Measurements from ENCODE around the gene CLCA1. TPM values are rescaled to one million over a fixed set of nuclear protein-coding genes. Genes with fewer than 3 reads are reported as not detected.

The CLCA1 gene
- total and polyA plus RNA-seq, 9 donors, result 0.07 to 1.5 (median 0.43) TPM; not detected in 6

DNA sequence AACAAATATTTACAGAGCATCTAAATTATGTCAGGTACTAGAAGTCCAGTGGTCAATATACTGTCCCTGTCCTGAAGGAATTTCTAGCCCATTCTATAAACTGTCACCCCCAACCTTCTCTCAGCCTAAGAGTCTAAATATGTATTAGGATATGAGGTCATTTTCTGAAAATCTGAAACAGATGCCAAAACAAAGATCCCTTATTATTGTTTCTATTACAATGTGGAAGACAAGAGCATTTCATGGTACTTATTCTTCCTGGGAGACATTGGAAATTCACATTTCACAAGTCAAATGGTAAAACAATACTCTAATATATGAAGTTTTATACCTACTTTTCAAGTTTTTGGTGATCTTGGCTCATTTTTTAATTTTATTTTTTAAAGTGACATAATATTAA lies 2.6 kb downstream of the CLCA1 start:
- Histone ChIP-seq H3K27me3 (no peaks in the 10 kb centered on the region), H3K4me3 (no peak overlapping the region), H3K36me3 (no peaks in the 10 kb centered on the region), H3K4me1 (ENCODE audit: insufficient read depth) (no peaks in the 10 kb centered on the region), H3K9me3 (no peaks in the 10 kb centered on the region), H3K27ac (no peak overlapping the region)
- intact Hi-C loops (cut with DNase I), result no loop called here
- no peak for DNase-seq
- TF ChIP-seq, protein P1, sequence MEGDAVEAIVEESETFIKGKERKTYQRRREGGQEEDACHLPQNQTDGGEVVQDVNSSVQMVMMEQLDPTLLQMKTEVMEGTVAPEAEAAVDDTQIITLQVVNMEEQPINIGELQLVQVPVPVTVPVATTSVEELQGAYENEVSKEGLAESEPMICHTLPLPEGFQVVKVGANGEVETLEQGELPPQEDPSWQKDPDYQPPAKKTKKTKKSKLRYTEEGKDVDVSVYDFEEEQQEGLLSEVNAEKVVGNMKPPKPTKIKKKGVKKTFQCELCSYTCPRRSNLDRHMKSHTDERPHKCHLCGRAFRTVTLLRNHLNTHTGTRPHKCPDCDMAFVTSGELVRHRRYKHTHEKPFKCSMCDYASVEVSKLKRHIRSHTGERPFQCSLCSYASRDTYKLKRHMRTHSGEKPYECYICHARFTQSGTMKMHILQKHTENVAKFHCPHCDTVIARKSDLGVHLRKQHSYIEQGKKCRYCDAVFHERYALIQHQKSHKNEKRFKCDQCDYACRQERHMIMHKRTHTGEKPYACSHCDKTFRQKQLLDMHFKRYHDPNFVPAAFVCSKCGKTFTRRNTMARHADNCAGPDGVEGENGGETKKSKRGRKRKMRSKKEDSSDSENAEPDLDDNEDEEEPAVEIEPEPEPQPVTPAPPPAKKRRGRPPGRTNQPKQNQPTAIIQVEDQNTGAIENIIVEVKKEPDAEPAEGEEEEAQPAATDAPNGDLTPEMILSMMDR (IDR thresholded peaks at IDR 0.05), result no peak
- TF ChIP-seq POLR2A (IDR thresholded peaks at IDR 0.05) (no peak), EP300 (IDR thresholded peaks at IDR 0.05) (no peak)

DNA sequence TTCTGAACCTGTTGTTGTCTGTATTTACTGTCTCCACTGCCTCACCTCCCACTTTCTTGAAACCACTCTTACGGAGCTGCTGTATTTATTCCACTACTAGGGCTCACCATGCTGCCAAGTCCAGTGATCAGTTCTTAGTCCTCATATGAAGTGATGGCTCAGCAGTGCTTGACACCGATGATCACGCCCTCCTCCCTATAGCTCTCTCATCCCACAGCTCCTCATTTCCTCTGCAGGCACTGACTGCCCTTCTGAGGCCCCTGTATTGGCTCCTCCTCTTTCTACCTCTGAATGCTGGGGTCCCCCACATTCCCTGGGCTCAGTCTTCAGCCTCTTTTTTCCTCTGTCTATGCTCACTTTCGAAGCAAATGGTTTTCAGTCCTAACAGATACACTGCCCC lies 3.4 kb downstream of the CLCA1 start:
- Histone ChIP-seq H3K4me1 (ENCODE audit: insufficient read depth) (no peaks in the 10 kb centered on the region), H3K9me3 (no peaks in the 10 kb centered on the region), H3K27ac (no peak overlapping the region), H3K4me3 (no peak overlapping the region), H3K27me3 (no peaks in the 10 kb centered on the region), H3K36me3 (no peaks in the 10 kb centered on the region)
- WGBS, 3 donors, result 41 to 53% (median 48%) methylated on average over 4 of the region's 4 CpGs
- TF ChIP-seq POLR2A (IDR thresholded peaks at IDR 0.05) (no peak), EP300 (IDR thresholded peaks at IDR 0.05) (no peak)
- TF ChIP-seq, protein P1 (IDR thresholded peaks at IDR 0.05), result no peak
- no peak for DNase-seq
- intact Hi-C loops (cut with DNase I), result no loop called here

DNA sequence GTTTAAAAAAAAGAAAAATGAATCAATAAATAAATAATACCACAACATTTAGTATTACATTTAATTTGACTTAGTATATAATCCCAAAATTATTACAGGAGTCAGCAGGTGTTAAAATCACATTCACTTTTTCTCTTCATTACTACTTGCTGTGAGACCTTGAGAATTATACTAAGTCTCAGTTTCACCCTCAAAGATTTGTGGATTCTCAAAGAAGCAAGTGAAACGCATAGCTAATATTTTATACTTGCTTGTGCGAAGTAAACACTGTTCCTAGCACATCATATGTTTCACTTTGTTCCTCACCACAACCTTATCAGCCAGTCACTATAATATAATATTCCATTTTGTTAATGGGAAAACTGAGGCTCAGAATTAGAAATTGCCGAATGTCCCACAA lies 4.0 kb downstream of the CLCA1 start:
- Histone ChIP-seq H3K27me3 (no peaks in the 10 kb centered on the region), H3K4me1 (ENCODE audit: insufficient read depth) (no peaks in the 10 kb centered on the region), H3K9me3 (no peaks in the 10 kb centered on the region), H3K36me3 (no peaks in the 10 kb centered on the region), H3K27ac (no peak overlapping the region), H3K4me3 (no peak overlapping the region)
- intact Hi-C loops (cut with DNase I), result no loop called here
- 48 to 64% (median 53%) methylated on average over 3 of the region's 3 CpGs for WGBS, 3 donors
- TF ChIP-seq, protein P1 (IDR thresholded peaks at IDR 0.05), result no peak
- no peak for TF ChIP-seq EP300 (IDR thresholded peaks at IDR 0.05)
- TF ChIP-seq POLR2A (IDR thresholded peaks at IDR 0.05), result no peak
- no peak for DNase-seq

DNA sequence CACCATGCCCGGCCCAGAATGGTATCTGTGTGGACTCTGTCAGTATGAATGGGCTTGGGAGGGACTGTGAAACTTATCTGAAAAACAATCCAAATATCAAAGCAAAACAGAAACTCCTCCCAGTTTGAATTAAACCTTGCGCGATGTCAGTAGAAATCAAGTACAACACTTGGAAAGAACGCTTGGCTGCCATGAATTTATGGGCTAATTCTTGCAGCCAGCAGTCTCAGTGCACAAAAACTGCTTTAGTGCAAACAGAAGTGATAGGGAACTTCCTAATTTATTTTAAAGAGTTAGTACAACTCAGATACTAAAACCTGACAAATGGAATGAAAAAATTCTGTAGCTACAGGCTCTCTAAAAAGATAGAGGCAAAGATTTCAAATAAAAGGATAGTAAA lies 8.5 kb downstream of the CLCA1 start:
- no peak for TF ChIP-seq POLR2A (IDR thresholded peaks at IDR 0.05)
- TF ChIP-seq EP300 (IDR thresholded peaks at IDR 0.05), result no peak
- TF ChIP-seq, protein P1 (IDR thresholded peaks at IDR 0.05), result no peak
- no peak overlapping the region for H3K27ac ChIP-seq
- intact Hi-C loops (cut with DNase I), result no loop called here

DNA sequence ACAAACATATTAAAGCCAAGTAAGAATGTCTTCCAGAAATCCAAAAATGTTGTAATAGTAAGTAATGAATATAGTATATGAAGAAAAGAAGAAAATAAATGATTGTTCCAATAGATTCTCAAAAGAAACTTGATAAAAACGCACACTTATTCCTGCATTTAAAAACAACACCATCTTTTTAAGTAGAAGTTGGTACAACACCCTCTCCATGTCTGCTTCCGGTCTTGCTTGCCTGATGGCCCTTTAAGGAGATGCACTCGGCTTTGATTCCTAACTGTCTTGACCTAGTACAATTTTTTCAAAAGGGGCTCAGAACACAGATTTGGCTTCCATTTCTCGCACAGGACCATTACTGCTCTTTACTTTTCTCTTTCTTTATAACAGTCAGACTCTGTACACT lies 9.0 kb downstream of the CLCA1 start:
- DNase-seq, result no peak
- Histone ChIP-seq H3K4me1 (ENCODE audit: insufficient read depth) (no peaks in the 10 kb centered on the region), H3K4me3 (no peak overlapping the region), H3K27me3 (no peaks in the 10 kb centered on the region), H3K27ac (no peak overlapping the region), H3K9me3 (no peaks in the 10 kb centered on the region), H3K36me3 (no peaks in the 10 kb centered on the region)
- intact Hi-C loops (cut with DNase I), result no loop called here
- 37 to 59% (median 56%) methylated on average over 4 of the region's 4 CpGs for WGBS, 3 donors
- TF ChIP-seq POLR2A (IDR thresholded peaks at IDR 0.05) (no peak), EP300 (IDR thresholded peaks at IDR 0.05) (no peak)
- TF ChIP-seq, protein P1 (IDR thresholded peaks at IDR 0.05), result no peak

More for the DNA sequence above, 8.5 kb downstream of the CLCA1 start:
- H3K4me1 ChIP-seq (ENCODE audit: insufficient read depth), result no peaks in the 10 kb centered on the region
- no peaks in the 10 kb centered on the region for H3K9me3 ChIP-seq
- H3K36me3 ChIP-seq, result no peaks in the 10 kb centered on the region
- H3K4me3 ChIP-seq, result no peak overlapping the region
- WGBS, 3 donors, result 43 to 69% (median 62%) methylated on average over 4 of the region's 4 CpGs
- no peaks in the 10 kb centered on the region for H3K27me3 ChIP-seq
- no peak for DNase-seq

Data from ovary (tissue), 9 donors.